ENCODE measurements around the gene PRMT7.

- TF ChIP-seq EZH2 (IDR thresholded peaks at IDR 0.05; ENCODE audit: borderline replicate concordance, low read depth, low read length, severe bottlenecking) (no peak), CTCF (IDR thresholded peaks at IDR 0.05; ENCODE audit: borderline replicate concordance, extremely low read depth, low read length, poor library complexity, severe bottlenecking) (no peak)
Observed at GRCh38 chr16:68291227-68291626, 19.6 kb upstream of the PRMT7 start.

Data from DND-41 (cell line).